HFFc6 (cell line): ENCODE measurements around the gene CST3. TPM values are rescaled to one million over a fixed set of nuclear protein-coding genes. Genes with fewer than 3 reads are reported as not detected.

Source experiments
- DNase-seq: peaks from one replicate; pipeline ENCODE4 v3.0.0-alpha.2; 2018
- H3K27ac Mint-ChIP-seq: 2 replicates; pipeline ENCODE4 v1.8.0; 2020; ENCODE audit warnings: mild to moderate bottlenecking, mixed read lengths
- H3K27me3 Mint-ChIP-seq: 2 replicates; pipeline ENCODE4 v1.8.0; 2021; ENCODE audit warnings: mild to moderate bottlenecking, moderate library complexity, mixed read lengths; ENCODE audit not compliant: insufficient read depth
- H3K36me3 Mint-ChIP-seq: 2 replicates; pipeline ENCODE4 v1.8.0; 2021; ENCODE audit warnings: low read depth, mixed read lengths
- H3K4me1 Mint-ChIP-seq: 2 replicates; pipeline ENCODE4 v1.8.0; 2020; ENCODE audit warnings: low read depth, mixed read lengths
- H3K4me3 Mint-ChIP-seq: 2 replicates; pipeline ENCODE4 v1.8.0; 2020; ENCODE audit warnings: mild to moderate bottlenecking, moderate library complexity, mixed read lengths
- H3K9me3 Mint-ChIP-seq: 2 replicates; pipeline ENCODE4 v1.8.0; 2020; ENCODE audit warnings: mild to moderate bottlenecking, mixed read lengths
- CTCF ChIP-seq: fragments of 200-600 bp; sonication (generic); IDR thresholded peaks from 2 replicates; pipeline ENCODE4 v1.5.0; 2021; ENCODE audit warnings: antibody characterized with exemption, mild to moderate bottlenecking
- total RNA-seq, 6 experiments: library from RNA; stranded (reverse); fragmentation: NEBNext Ultra II Directional; extraction: Animal tissue kit (Norgen Biotek cat#: 25700); gene quantifications; 2 replicates in 1 of 6; 3 replicates in 5 of 6; pipeline ENCODE4 v1.2.3, GENCODE V29; 2021

The CST3 gene
- total RNA-seq, 6 experiments from 2014 or later: 211 to 296 (median 234) TPM

- Mint-ChIP-seq H3K4me3 (no peak overlapping the region), H3K27me3 (peaks cover 32% of the 10 kb centered on the region), H3K4me1 (peaks cover 9% of the 10 kb centered on the region), H3K9me3 (no peaks in the 10 kb centered on the region), H3K36me3 (no peaks in the 10 kb centered on the region), H3K27ac (no peak overlapping the region)
- DNase-seq: no peak
- no peak for TF ChIP-seq CTCF
These were observed 35.1 kb downstream of the CST3 start for GRCh38 chr20:23602699-23603098.

- no peak for DNase-seq
- H3K27ac Mint-ChIP-seq: no peak overlapping the region
These were observed 35.5 kb downstream of the CST3 start for GRCh38 chr20:23602241-23602640.

GRCh38 chr20:23601715-23602114 lies 36.0 kb downstream of the CST3 start:
- H3K27ac Mint-ChIP-seq: no peak overlapping the region
- no peak for DNase-seq
- H3K4me1 Mint-ChIP-seq: peaks cover 3% of the 10 kb centered on the region
- TF ChIP-seq CTCF: no peak
- H3K4me3 Mint-ChIP-seq: no peak overlapping the region
- no peaks in the 10 kb centered on the region for H3K36me3 Mint-ChIP-seq
- peaks cover 32% of the 10 kb centered on the region for H3K27me3 Mint-ChIP-seq
- no peaks in the 10 kb centered on the region for H3K9me3 Mint-ChIP-seq

More at GRCh38 chr20:23602241-23602640, 35.5 kb downstream of the CST3 start:
- H3K9me3 Mint-ChIP-seq: no peaks in the 10 kb centered on the region
- peaks cover 8% of the 10 kb centered on the region for H3K4me1 Mint-ChIP-seq
- H3K36me3 Mint-ChIP-seq: no peaks in the 10 kb centered on the region
- no peak overlapping the region for H3K4me3 Mint-ChIP-seq
- no peak for TF ChIP-seq CTCF
- peaks cover 32% of the 10 kb centered on the region for H3K27me3 Mint-ChIP-seq

- H3K36me3 Mint-ChIP-seq: no peaks in the 10 kb centered on the region
- H3K9me3 Mint-ChIP-seq: no peaks in the 10 kb centered on the region
- H3K27ac Mint-ChIP-seq: no peak overlapping the region
- no peaks in the 10 kb centered on the region for H3K4me1 Mint-ChIP-seq
- H3K27me3 Mint-ChIP-seq: peaks cover 19% of the 10 kb centered on the region; the same call in 1 of the 2 replicates
- no peak for TF ChIP-seq CTCF
- H3K4me3 Mint-ChIP-seq: no peak overlapping the region
- DNase-seq: no peak
These were observed 39.3 kb downstream of the CST3 start for GRCh38 chr20:23598481-23598880.

GRCh38 chr20:23596579-23597250 lies 41.0 kb downstream of the CST3 start:
- DNase-seq: no peak
- no peak overlapping the region for H3K4me3 Mint-ChIP-seq
- H3K27ac Mint-ChIP-seq: no peak overlapping the region
- no peak for TF ChIP-seq CTCF
- H3K36me3 Mint-ChIP-seq: no peaks in the 10 kb centered on the region
- H3K9me3 Mint-ChIP-seq: no peaks in the 10 kb centered on the region
- H3K27me3 Mint-ChIP-seq: peaks cover 8% of the 10 kb centered on the region; the same call in 1 of the 2 replicates
- H3K4me1 Mint-ChIP-seq: no peaks in the 10 kb centered on the region
